ENCODE data around the gene FAM20C.

FAM20C gene

GRCh38 chr7:189719-190118 is 2.7 kb upstream of the FAM20C start:
- H3K4me3 ChIP-seq (ENCODE audit: low read depth, low read length) = no peak overlapping the region
- TF ChIP-seq CTCF (IDR thresholded peaks at IDR 0.05; ENCODE audit: low read depth, low read length) = no peak

- no peak for TF ChIP-seq CTCF (IDR thresholded peaks at IDR 0.05; ENCODE audit: low read depth, low read length)
- H3K4me3 ChIP-seq (ENCODE audit: low read depth, low read length) = no peak overlapping the region
Measured at GRCh38 chr7:190196-190595, 2.2 kb upstream of the FAM20C start.

- peak overlapping the region; percentile 60 for H3K4me3 ChIP-seq (ENCODE audit: low read depth, low read length)
- no peak for TF ChIP-seq CTCF (IDR thresholded peaks at IDR 0.05; ENCODE audit: low read depth, low read length)
Measured at GRCh38 chr7:191105-191980, 1.0 kb upstream of the FAM20C start.

- TF ChIP-seq CTCF (IDR thresholded peaks at IDR 0.05; ENCODE audit: low read depth, low read length) = no peak
- H3K4me3 ChIP-seq (ENCODE audit: low read depth, low read length) = peak overlapping the region; percentile 98
Measured at GRCh38 chr7:192701-193480, 520 bp downstream of the FAM20C start.

GRCh38 chr7:193481-194251 is 1.3 kb downstream of the FAM20C start:
- peak overlapping the region; percentile 98 for H3K4me3 ChIP-seq (ENCODE audit: low read depth, low read length)
- no peak for TF ChIP-seq CTCF (IDR thresholded peaks at IDR 0.05; ENCODE audit: low read depth, low read length)

GRCh38 chr7:194252-195009 is 2.1 kb downstream of the FAM20C start:
- TF ChIP-seq CTCF (IDR thresholded peaks at IDR 0.05; ENCODE audit: low read depth, low read length) = no peak
- peak overlapping the region; percentile 98 for H3K4me3 ChIP-seq (ENCODE audit: low read depth, low read length)
